Prostate gland (tissue), 2 donors: ENCODE results near the gene TJP3. TPM values are rescaled to one million over a fixed set of nuclear protein-coding genes. Genes with fewer than 3 reads are reported as not detected.

Experiments used
- DNase-seq: peaks from one replicate; pipeline ENCODE4 v3.0.0-alpha.2; 2019; ENCODE audit warnings: low spot score
- H3K27ac ChIP-seq, 2 donors: fragments of 200-600 bp; sonication (generic); 2 replicates each; pipeline ENCODE4 v1.5.1; 2017 to 2019
- H3K27me3 ChIP-seq: fragments of 200-600 bp; sonication (generic); replicated peaks from 2 replicates; pipeline ENCODE4 v1.5.1; 2019; ENCODE audit not compliant: insufficient read depth
- H3K36me3 ChIP-seq, 2 donors: fragments of 200-600 bp; sonication (generic); 1 replicate in 1 of 2; 2 replicates in 1 of 2; pipeline versions ENCODE4 v1.5.1 to v1.8.1; 2017 to 2019
- H3K4me1 ChIP-seq: fragments of 200-600 bp; sonication (generic); replicated peaks from 2 replicates; pipeline ENCODE4 v1.5.1; 2019
- H3K4me3 ChIP-seq, 2 donors: fragments of 200-600 bp; sonication (generic); 2 replicates each; pipeline ENCODE4 v1.5.1; 2017 to 2019
- H3K9me3 ChIP-seq: fragments of 200-600 bp; sonication (generic); 2 replicates; pipeline ENCODE4 v1.5.1; 2017
- CTCF ChIP-seq, 4 experiments: fragments of 200-600 bp in 2 of 4; fragments of 450-650 bp in 2 of 4; sonication (generic) in 2 of 4; IDR thresholded peaks; 1 replicate in 3 of 4; 2 replicates in 1 of 4; pipeline ENCODE4 v1.5.1; 2016 to 2019; ENCODE audit warnings: antibody characterized with exemption in 4 of 4, mild to moderate bottlenecking in 2 of 4, moderate library complexity in 2 of 4
- POLR2A ChIP-seq: fragments of 450-650 bp; IDR thresholded peaks from one replicate; pipeline ENCODE4 v1.6.1; 2016; ENCODE audit warnings: antibody characterized with exemption, mild to moderate bottlenecking
- POLR2AphosphoS5 ChIP-seq: sonication (generic); formaldehyde crosslinking; IDR thresholded peaks from one replicate; pipeline ENCODE4 v1.6.1; 2017; ENCODE audit warnings: antibody characterized with exemption
- WGBS: methylation state at CpG from one replicate; pipeline ENCODE4 v1.1.5; 2018; 5-methylcytosine and 5-hydroxymethylcytosine counted together
- intact Hi-C: fragments of 100-400 bp; cut with DNase I; formaldehyde crosslinking; loops from one replicate; pipeline ENCODE4 v1.14.2; 2022
- total RNA-seq, 2 donors: library from RNA; depleted of rRNA; stranded (reverse); fragments of >200 nt; gene quantifications; one replicate each; pipeline ENCODE4 v1.1.0, GENCODE V29; 2016

The TJP3 gene
- total RNA-seq, 2 donors from 2014 or later = 14.6 to 17.8 TPM

GRCh38 chr19:3785451-3785937, 77.3 kb downstream of the TJP3 start:
- H3K4me1 ChIP-seq = no peaks in the 10 kb centered on the region
- H3K4me3 ChIP-seq = peak overlapping the region; percentile 27 to 32
- DNase-seq = no peak
- peaks cover 2% of the 10 kb centered on the region for H3K27me3 ChIP-seq
- intact Hi-C loops = no loop called here
- H3K27ac ChIP-seq = no peak overlapping the region
- no peaks in the 10 kb centered on the region for H3K36me3 ChIP-seq
- under 1% methylated on average over 31 of the region's 47 CpGs for WGBS
- H3K9me3 ChIP-seq = no peaks in the 10 kb centered on the region
- no peak for TF ChIP-seq POLR2A
- TF ChIP-seq CTCF (IDR thresholded peaks at IDR 0.05) = no peak
- no peak for TF ChIP-seq POLR2AphosphoS5

DNA sequence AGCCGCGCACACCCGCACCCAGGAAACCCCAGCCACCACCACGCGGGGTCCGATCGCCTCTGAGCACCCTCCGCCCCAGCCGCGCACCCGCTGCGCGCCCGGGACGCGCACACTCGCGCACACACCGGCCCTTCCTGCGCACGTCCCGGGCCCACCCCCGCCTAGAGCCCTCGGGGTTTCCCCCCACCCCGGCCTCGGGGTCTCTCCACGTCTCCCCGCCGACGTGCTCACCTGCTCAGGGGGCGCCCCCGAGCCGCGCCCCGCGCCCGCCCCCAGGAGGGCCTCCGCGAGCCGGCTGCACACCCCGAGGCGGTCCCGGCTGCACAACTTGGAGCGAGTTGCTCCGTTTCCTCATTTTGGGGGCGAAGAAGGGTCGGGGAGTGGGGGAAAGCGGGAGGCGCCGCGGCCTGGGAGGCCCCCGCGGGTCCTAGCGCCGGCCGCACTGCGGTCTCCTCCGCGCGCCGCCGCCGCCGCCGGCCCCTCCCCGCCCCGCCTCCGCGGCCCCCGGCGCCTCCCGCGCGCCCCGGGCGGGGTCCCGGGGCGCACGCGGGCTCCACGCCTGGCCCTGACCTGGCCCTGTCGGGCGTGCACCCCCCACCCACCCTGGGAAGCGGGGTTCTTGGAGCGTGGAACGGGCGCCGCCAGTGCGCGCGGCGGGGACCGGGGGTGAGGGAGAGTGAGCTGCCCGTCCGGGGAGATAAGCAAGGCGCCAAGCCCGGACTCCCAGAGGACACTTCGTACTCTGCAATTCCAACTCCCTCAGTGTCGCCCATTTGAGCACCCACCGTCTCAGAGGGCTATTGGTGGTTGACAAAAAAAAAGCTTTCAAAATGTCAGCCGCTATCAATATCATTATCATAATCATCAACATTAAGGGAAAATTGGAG, 78.0 kb downstream of the TJP3 start, which contains the start of gene MATK:
Gene MATK, minus strand, starts transcription at position 444 of the 887 bp plus-strand sequence. CDS start 1,246 bp downstream, outside the sequence.
- no peaks in the 10 kb centered on the region for H3K4me1 ChIP-seq
- 24% methylated on average over 11 of the region's 101 CpGs for WGBS
- H3K27me3 ChIP-seq = peaks cover 2% of the 10 kb centered on the region
- H3K4me3 ChIP-seq = peak within 1 kb of the TSS; percentile 27 to 32
- H3K27ac ChIP-seq = no peak within 1 kb of the TSS
- no peak for DNase-seq
- intact Hi-C loops = no loop called here
- TF ChIP-seq CTCF (IDR thresholded peaks at IDR 0.05) (no peak), POLR2A (no peak), POLR2AphosphoS5 (no peak)
- no peaks in the 10 kb centered on the region for H3K9me3 ChIP-seq
- H3K36me3 ChIP-seq = no peaks in the 10 kb centered on the region

- DNase-seq = no peak
These were observed 81.0 kb downstream of the TJP3 start for GRCh38 chr19:3788996-3789778.

DNA sequence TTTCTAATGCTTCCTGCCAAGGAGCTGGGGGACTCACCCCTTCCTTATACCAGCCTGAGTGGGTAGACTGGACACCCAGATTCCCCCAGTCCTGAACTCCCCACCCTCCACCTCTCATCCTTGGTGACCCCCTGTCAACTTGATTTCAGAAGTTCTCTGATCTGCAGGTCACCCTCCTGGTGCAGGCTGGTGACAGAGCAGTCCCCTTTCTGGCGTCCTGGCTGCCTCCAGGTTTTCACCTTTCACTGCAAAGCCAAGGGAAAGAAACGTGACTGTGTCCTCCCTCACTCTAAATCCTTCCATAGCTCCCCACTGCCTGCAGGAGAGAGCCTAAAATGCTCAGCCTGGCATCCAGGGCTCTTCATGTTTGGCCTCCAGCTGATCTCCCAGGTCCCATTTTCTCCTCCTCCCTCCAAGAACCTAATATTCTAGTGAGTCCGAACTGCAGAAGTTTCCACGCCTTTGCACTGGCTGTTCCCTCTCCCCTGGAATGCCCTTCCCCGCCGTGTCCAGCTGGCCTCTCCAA, 82.1 kb downstream of the TJP3 start:
- Histone ChIP-seq H3K4me1 (no peaks in the 10 kb centered on the region), H3K27ac (no peak overlapping the region), H3K9me3 (no peaks in the 10 kb centered on the region), H3K4me3 (no peak overlapping the region), H3K27me3 (no peaks in the 10 kb centered on the region), H3K36me3 (no peaks in the 10 kb centered on the region)
- intact Hi-C loops = no loop called here
- TF ChIP-seq CTCF (IDR thresholded peaks at IDR 0.05) = no peak
- TF ChIP-seq POLR2A = no peak
- TF ChIP-seq POLR2AphosphoS5 = no peak
- 77% methylated on average over 6 of the region's 6 CpGs for WGBS
- DNase-seq = no peak

More at GRCh38 chr19:3788996-3789778, 81.0 kb downstream of the TJP3 start:
- Histone ChIP-seq H3K27ac (no peak overlapping the region), H3K4me3 (no peak overlapping the region), H3K36me3 (no peaks in the 10 kb centered on the region), H3K27me3 (no peaks in the 10 kb centered on the region), H3K9me3 (no peaks in the 10 kb centered on the region), H3K4me1 (no peaks in the 10 kb centered on the region)
- WGBS = 50% methylated on average over 16 of the region's 16 CpGs
- intact Hi-C loops = no loop called here
- TF ChIP-seq POLR2A (no peak), POLR2AphosphoS5 (no peak)

DNA sequence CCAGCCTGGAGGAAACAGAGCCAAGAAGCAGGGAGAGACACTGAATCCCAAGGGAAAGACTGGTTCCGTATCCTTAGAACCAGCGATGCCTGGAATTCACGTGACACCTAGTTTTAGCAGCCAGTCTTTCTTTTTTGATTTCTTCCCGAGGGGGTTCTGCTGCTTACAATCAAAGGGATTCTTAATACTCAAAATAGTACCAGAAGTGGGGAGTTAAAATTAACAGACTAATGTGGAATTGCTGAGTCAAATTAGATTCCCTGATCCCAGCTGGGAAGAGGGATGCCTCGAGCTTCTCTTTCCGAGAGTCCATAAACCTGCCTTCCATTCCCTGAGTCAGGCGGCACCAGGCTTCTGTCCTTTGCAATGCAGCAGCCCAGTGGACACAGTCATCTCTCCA, 82.8 kb downstream of the TJP3 start:
- Histone ChIP-seq H3K4me3 (no peak overlapping the region), H3K27ac (no peak overlapping the region), H3K27me3 (no peaks in the 10 kb centered on the region), H3K9me3 (no peaks in the 10 kb centered on the region), H3K36me3 (no peaks in the 10 kb centered on the region), H3K4me1 (no peaks in the 10 kb centered on the region)
- no peak for TF ChIP-seq POLR2AphosphoS5
- TF ChIP-seq CTCF (IDR thresholded peaks at IDR 0.05) = no peak
- no peak for TF ChIP-seq POLR2A
- DNase-seq = no peak
- 83% methylated on average over 7 of the region's 7 CpGs for WGBS
- intact Hi-C loops = no loop called here
